Brain microvascular endothelial cell (primary cell): ENCODE data around the gene GFRA4.

ENCODE experiments used
- DNase-seq: peaks from one replicate; pipeline ENCODE4 v3.0.0-alpha.2; 2020
- H3K27ac ChIP-seq: fragments of 250-450 bp; sonication (Bioruptor Pico); 2 replicates; pipeline ENCODE4 v1.5.1; 2020; ENCODE audit warnings: mild to moderate bottlenecking, moderate library complexity
- H3K27me3 ChIP-seq: fragments of 250-450 bp; sonication (Bioruptor Pico); replicated peaks from 2 replicates; pipeline ENCODE4 v1.5.1; 2020; ENCODE audit warnings: mild to moderate bottlenecking
- H3K36me3 ChIP-seq: fragments of 250-450 bp; sonication (Bioruptor Pico); replicated peaks from 2 replicates; pipeline ENCODE4 v1.5.1; 2020; ENCODE audit warnings: mild to moderate bottlenecking
- H3K4me3 ChIP-seq: 2 replicates; pipeline ENCODE4 v1.5.1; 2011; ENCODE audit warnings: low read depth, mild to moderate bottlenecking, control low read depth, low read length, moderate library complexity
- in situ Hi-C: cut with HindIII; loops from 2 replicates; pipeline ENCODE4 v1.10.0; 2017; ENCODE audit warnings: low sequenced_read_pairs, low pct_ligation_motif_present
- TF ChIP-seq, protein P1 (sequence below): IDR thresholded peaks from 2 replicates; pipeline ENCODE4 v1.5.1; 2011; ENCODE audit warnings: low read depth, mild to moderate bottlenecking, moderate library complexity, low read length, control low read depth, inconsistent platforms; ENCODE audit errors: missing control alignments

Gene GFRA4

DNA sequence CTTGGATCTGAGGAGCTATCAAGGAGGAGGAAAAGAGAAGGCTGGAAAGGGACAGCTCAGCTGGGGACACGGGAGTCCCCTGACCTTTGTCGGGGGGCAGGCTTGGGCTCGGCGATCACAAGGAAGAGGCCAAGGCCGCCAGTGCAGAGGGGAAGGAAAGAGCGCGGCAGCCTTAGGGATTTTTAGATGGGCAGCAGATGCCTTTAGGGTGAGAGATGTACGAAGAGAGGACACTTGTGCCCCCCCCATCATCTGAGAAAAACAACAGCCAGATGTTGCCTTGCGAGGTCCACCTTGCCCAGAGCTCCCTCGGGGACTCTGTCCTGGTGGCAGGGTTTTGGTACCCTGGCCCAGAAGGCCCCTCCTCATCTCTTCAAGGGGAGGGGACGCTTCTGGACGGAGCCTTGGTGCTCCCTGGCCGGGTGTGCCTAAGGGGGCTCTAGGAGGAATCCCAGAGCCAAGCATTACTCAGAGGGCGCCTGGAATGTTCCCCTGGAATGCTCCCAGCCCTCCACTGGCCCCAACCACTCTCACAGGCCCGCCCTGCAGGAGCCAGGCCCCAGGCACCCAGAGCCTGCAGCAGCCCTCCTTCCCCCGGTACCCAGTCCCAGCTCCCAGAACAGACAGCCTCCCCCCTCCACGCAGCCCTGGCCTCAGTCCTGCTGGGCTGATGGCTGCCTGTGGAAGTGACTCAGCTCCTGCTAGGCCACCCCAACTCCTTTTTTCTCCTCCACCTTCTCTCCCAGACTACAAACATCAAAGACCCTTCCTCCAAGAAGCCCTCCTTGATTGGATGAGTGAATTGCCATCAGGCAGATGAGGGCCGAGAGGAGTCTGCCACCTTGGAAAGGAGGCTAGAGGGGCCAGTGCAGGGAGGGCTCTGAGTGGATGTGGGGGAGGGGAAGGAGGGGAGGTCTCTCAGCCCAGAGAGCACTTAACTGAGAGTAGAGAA lies 16.8 kb upstream of the GFRA4 start:
- Histone ChIP-seq H3K27ac (no peak overlapping the region), H3K36me3 (no peaks in the 10 kb centered on the region), H3K27me3 (peaks cover 11% of the 10 kb centered on the region), H3K4me3 (no peak overlapping the region)
- TF ChIP-seq, protein P1, sequence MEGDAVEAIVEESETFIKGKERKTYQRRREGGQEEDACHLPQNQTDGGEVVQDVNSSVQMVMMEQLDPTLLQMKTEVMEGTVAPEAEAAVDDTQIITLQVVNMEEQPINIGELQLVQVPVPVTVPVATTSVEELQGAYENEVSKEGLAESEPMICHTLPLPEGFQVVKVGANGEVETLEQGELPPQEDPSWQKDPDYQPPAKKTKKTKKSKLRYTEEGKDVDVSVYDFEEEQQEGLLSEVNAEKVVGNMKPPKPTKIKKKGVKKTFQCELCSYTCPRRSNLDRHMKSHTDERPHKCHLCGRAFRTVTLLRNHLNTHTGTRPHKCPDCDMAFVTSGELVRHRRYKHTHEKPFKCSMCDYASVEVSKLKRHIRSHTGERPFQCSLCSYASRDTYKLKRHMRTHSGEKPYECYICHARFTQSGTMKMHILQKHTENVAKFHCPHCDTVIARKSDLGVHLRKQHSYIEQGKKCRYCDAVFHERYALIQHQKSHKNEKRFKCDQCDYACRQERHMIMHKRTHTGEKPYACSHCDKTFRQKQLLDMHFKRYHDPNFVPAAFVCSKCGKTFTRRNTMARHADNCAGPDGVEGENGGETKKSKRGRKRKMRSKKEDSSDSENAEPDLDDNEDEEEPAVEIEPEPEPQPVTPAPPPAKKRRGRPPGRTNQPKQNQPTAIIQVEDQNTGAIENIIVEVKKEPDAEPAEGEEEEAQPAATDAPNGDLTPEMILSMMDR: no peak
- DNase-seq: peak; percentile 44
- in situ Hi-C loops: no loop called here

DNA sequence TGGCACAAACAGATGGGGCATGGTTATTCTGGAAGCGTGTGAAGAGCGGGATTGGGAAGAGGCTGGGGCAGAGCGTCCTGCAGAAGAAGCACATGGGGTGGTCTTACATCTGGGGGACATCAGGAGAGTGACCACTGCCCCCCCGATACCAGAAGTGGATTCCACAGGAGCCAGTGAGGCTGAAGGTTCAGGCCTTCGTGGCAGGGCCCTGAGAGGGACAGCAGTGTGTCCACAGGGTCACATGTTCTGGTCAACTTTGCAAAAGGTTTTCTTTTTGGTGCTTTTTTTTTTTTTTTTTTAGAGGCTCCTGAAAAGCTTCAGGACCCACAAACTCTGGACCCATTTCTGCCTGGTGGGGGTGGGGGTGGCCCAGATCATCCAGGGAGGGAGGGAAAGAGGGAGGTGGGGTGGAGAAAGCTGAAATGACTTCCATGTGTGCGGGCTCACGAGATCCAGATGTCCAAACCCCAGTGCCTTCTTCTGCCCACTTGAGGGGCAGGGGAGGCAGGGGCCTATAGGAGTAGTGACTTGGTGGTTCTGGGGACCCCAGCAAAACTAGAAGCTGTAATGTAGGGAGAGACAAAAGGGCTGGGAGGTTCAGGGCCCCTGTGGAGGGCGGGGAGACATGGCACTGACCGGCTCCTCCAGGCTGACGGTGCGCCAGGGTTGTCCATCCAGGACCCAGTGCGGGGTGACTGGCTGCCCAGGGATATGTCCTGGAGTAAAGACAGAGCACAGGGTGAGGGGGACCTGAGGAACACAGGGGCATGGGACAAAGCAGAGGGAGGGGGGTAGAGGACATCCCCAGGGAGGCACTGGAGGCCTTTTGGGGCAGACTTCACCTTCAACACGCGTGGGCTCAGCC lies 15.9 kb upstream of the GFRA4 start:
- no peak overlapping the region for H3K4me3 ChIP-seq
- no peak overlapping the region for H3K27ac ChIP-seq
- DNase-seq: no peak
- TF ChIP-seq, protein P1: no peak
- in situ Hi-C loops: no loop called here
- no peaks in the 10 kb centered on the region for H3K36me3 ChIP-seq
- peaks cover 11% of the 10 kb centered on the region for H3K27me3 ChIP-seq

DNA sequence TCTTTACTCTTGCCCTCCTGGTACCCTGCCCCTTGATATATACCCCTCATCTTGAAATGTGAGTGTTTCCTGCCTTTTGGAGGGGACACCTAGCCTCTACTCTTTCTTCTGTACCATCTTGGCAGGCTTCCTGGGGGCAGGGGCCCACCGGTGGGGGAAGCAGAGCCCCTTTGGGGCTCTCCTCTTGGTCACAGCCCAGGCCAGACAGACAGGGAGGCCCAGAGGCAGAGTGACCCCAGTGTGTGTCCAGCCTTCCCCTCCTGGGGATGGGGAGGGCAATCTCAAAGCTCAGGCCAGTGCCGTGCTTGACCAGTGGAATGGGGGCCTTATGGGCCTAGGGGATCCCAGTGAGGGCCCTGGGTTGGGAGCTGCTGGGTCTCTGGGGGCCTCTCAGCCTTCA lies 15.0 kb upstream of the GFRA4 start:
- Histone ChIP-seq H3K4me3 (no peak overlapping the region), H3K27me3 (peaks cover 11% of the 10 kb centered on the region), H3K36me3 (no peaks in the 10 kb centered on the region), H3K27ac (no peak overlapping the region)
- TF ChIP-seq, protein P1: no peak
- no peak for DNase-seq
- in situ Hi-C loops: no loop called here

DNA sequence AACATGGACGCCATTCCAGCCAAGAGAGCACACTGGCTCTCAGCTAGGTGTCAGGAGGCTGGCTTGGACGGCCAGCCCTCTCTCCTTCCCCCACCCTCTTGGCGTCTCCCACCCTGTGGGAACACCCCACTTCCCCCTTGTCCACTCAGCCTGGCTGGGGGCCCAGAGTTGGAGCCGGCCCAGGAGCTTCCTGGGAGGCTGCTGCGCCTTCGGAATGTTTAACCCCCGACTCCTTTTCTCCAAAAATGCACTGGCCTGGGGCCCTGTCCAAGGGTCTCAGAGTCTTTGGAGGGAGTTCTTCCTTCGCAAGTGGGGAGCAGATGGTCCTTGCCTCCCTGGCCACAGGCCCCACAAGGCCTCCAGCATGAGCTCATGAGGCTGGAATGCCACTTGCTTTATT lies 14.5 kb upstream of the GFRA4 start:
- in situ Hi-C loops: no loop called here
- TF ChIP-seq, protein P1: no peak
- DNase-seq: no peak
- Histone ChIP-seq H3K4me3 (no peak overlapping the region), H3K36me3 (no peaks in the 10 kb centered on the region), H3K27me3 (peaks cover 11% of the 10 kb centered on the region), H3K27ac (no peak overlapping the region)

DNA sequence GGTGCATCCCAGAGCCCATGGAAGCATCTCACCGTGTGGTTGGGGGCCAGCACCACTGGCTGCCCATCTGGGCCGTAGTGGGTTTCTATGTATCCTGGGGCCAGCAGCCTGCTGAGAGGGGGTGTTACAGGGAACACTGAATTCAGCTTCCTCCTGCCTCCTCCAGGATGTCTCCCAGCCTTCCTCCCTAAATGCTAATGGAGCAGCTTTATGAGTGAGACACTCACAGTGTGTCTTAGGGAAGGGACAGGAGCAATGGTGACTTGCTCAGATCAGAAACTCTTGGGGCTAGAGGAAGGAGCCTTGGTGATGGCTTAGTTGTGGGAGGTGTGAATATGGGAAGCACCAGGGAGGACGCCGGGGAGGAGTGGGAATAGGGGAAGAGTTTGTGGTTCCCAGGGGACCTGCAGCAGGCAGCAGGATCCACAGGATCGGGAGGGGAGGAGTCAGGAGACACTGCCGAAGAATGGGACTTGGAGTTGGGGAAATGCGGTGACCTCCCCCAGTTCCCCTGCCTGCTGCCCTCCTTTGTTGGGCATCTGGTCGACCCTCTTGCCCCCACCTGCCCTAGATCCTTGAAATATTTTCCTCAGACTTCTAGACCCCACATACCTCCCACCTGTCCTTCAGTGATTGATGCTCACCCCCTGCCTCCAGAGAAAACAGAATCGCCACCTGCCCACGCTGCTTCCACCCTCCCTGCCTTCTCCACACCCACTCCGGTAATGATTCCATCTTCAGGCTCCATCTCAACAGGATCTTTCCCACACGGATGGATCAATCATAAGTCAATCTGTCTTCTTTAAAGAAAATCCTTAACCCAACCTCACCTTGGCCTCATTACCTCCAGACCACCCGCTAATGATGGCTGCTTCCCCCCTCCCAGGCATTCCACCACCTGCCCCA lies 12.0 kb upstream of the GFRA4 start:
- H3K36me3 ChIP-seq: no peaks in the 10 kb centered on the region
- in situ Hi-C loops: no loop called here
- H3K4me3 ChIP-seq: no peak overlapping the region
- no peak overlapping the region for H3K27ac ChIP-seq
- TF ChIP-seq, protein P1: no peak
- H3K27me3 ChIP-seq: peaks cover 3% of the 10 kb centered on the region
- DNase-seq: no peak
